Measurements from ENCODE around the gene MTPN. TPM values are rescaled to one million over a fixed set of nuclear protein-coding genes. Genes with fewer than 3 reads are reported as not detected.

MTPN gene
- total RNA-seq, 4 donors from 2014 or later, result 76.6 to 80.2 (median 79.0) TPM

DNA sequence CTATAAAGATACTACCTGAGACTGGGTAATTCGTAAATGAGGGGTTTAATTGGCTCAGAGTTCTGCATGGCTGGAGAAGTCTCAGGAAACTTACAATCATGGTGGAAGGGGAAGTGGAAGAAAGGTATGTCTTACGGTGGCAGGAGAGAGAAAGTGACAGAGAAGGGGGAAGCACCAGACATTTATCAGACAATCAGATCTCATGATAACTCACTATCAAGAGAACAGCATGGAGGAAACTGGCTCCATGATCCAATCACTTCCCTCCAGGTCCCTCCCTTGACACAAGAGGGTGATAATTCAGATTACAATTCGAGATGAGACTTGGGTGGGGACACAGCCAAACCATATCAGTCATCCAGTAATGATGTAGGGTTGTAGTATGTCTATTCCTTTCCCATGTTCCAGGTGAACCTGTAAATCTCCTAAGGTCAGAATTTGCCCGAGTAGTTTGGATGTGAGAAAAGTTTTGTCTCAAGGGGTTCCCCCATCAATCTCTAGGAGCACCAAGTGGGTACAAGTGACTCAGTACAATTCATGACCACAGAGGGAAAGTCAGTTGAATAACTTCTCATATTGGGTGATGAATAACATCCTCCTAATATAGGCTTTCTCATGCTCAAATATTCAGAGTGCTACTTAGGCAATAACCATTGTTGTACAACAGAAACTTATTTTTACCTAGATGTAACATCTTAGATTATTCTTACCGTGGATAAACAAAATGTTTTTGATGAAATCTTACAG, 39.7 kb upstream of the MTPN start:
- 78 to 81% methylated on average over 5 of the region's 5 CpGs for WGBS, 2 donors (ENCODE audit: low coverage in 1 of 2)
- H3K4me3 ChIP-seq, result no peak overlapping the region
- H3K36me3 ChIP-seq, result no peaks in the 10 kb centered on the region
- no peak for ATAC-seq
- no peaks in the 10 kb centered on the region for H3K9me3 ChIP-seq
- TF ChIP-seq POLR2AphosphoS5 (IDR thresholded peaks at IDR 0.05), result no peak
- TF ChIP-seq EP300 (IDR thresholded peaks at IDR 0.05), result no peak
- TF ChIP-seq CTCF (IDR thresholded peaks at IDR 0.05), result no peak
- TF ChIP-seq POLR2A (IDR thresholded peaks at IDR 0.05), result no peak
- no peaks in the 10 kb centered on the region for H3K27me3 ChIP-seq
- H3K27ac ChIP-seq, result no peak overlapping the region
- no peaks in the 10 kb centered on the region for H3K4me1 ChIP-seq

GRCh38 chr7:136015638-136016037, 38.5 kb upstream of the MTPN start:
- no peaks in the 10 kb centered on the region for H3K9me3 ChIP-seq
- TF ChIP-seq CTCF (IDR thresholded peaks at IDR 0.05) (no peak), POLR2A (IDR thresholded peaks at IDR 0.05) (no peak), EP300 (IDR thresholded peaks at IDR 0.05) (no peak), POLR2AphosphoS5 (IDR thresholded peaks at IDR 0.05) (no peak)
- no peak overlapping the region for H3K4me3 ChIP-seq
- no peaks in the 10 kb centered on the region for H3K36me3 ChIP-seq
- H3K27ac ChIP-seq, result no peak overlapping the region
- no peaks in the 10 kb centered on the region for H3K27me3 ChIP-seq
- 0 to 22% methylated on average over 1 of the region's 1 CpG for WGBS, 2 donors (ENCODE audit: low coverage in 1 of 2)
- no peak for ATAC-seq
- no peaks in the 10 kb centered on the region for H3K4me1 ChIP-seq

GRCh38 chr7:136014659-136015058, 37.5 kb upstream of the MTPN start:
- TF ChIP-seq EP300 (IDR thresholded peaks at IDR 0.05) (no peak), CTCF (IDR thresholded peaks at IDR 0.05) (no peak), POLR2AphosphoS5 (IDR thresholded peaks at IDR 0.05) (no peak), POLR2A (IDR thresholded peaks at IDR 0.05) (no peak)
- WGBS, 2 donors (ENCODE audit: low coverage in 1 of 2), result 83 to 98% methylated on average over 3 of the region's 3 CpGs

DNA sequence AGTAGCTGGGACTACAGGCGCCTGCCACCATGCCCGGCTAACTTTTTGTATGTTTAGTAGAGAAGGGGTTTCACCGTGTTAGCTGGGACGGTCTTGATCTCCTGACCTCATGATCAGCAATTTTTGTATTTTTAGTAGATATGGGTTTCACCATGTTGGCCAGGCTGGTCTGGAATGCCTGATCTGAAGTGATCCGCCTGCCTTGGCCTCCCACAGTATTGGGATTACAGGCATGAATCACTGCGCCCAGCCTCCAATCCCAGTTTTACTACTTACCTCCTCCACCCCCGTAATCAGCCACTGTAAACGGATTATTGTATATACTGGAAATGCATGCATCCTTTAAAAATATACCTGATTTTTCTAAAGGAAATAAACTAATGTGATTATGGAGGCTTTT, 35.1 kb upstream of the MTPN start:
- H3K4me1 ChIP-seq, result no peaks in the 10 kb centered on the region
- H3K9me3 ChIP-seq, result no peaks in the 10 kb centered on the region
- H3K27ac ChIP-seq, result no peak overlapping the region
- ATAC-seq, result no peak
- no peaks in the 10 kb centered on the region for H3K36me3 ChIP-seq
- no peak for TF ChIP-seq POLR2A (IDR thresholded peaks at IDR 0.05)
- TF ChIP-seq POLR2AphosphoS5 (IDR thresholded peaks at IDR 0.05), result no peak
- no peak for TF ChIP-seq CTCF (IDR thresholded peaks at IDR 0.05)
- TF ChIP-seq EP300 (IDR thresholded peaks at IDR 0.05), result no peak
- H3K27me3 ChIP-seq, result no peaks in the 10 kb centered on the region
- H3K4me3 ChIP-seq, result no peak overlapping the region
- WGBS, 2 donors (ENCODE audit: low coverage in 1 of 2), result 93% methylated on average over 3 to 5 of the region's 8 CpGs

More at GRCh38 chr7:136014659-136015058, 37.5 kb upstream of the MTPN start:
- ATAC-seq, result no peak
- H3K4me1 ChIP-seq, result no peaks in the 10 kb centered on the region
- H3K36me3 ChIP-seq, result no peaks in the 10 kb centered on the region
- no peak overlapping the region for H3K27ac ChIP-seq
- H3K27me3 ChIP-seq, result no peaks in the 10 kb centered on the region
- no peak overlapping the region for H3K4me3 ChIP-seq
- H3K9me3 ChIP-seq, result no peaks in the 10 kb centered on the region

DNA sequence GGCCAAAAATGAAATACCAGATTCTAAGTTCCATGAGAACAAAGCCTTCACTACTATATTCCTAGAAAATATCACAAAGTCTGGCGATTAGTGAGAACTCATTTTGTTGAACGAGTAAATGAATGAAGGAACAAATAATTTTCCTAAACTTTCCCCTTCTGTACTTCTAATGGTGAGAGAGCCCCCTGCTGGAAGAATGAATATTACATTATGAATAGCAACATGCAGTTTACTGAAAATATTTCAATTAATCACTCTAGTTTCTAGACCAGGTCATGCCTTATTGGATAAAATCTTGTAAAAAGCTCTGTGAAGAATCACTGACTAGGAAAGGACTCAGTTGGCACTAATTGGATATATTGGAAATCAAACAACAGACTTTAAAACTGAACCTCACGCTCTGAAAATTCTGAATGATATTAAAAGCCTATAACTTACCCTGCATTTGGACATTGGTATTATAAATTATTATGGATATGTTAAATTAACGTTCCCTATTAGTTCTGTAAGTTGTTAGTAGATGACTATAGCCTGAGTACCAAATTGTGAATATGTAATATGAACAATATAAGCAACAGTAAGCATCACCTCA, 32.4 kb upstream of the MTPN start:
- no peak for ATAC-seq
- no peak for TF ChIP-seq POLR2AphosphoS5 (IDR thresholded peaks at IDR 0.05)
- TF ChIP-seq CTCF (IDR thresholded peaks at IDR 0.05), result peak; percentile 55 to 80 (median 73)
- no peak overlapping the region for H3K4me3 ChIP-seq
- no peaks in the 10 kb centered on the region for H3K36me3 ChIP-seq
- H3K27me3 ChIP-seq, result no peaks in the 10 kb centered on the region
- no peaks in the 10 kb centered on the region for H3K4me1 ChIP-seq
- H3K27ac ChIP-seq, result no peak overlapping the region
- 20 to 23% methylated on average over 4 of the region's 4 CpGs for WGBS, 2 donors (ENCODE audit: low coverage in 1 of 2)
- no peaks in the 10 kb centered on the region for H3K9me3 ChIP-seq

Measured in gastroesophageal sphincter (tissue), 4 donors.